Measurements from ENCODE around the gene NEU1. TPM values are rescaled to one million over a fixed set of nuclear protein-coding genes. Genes with fewer than 3 reads are reported as not detected.
A peak's percentile ranks its signal among the peaks of the same experiment; 100 is the strongest.

The NEU1 gene
- total RNA-seq, 1 experiment from 2014 or later, result 15.1 TPM

- H2AFZ ChIP-seq (ENCODE audit: low read depth, low read length, poor library complexity, severe bottlenecking), result no peak overlapping the region
- TF ChIP-seq ELF1 (IDR thresholded peaks at IDR 0.05; ENCODE audit: borderline replicate concordance, low read depth), result no peak
- TF ChIP-seq RAD21 (IDR thresholded peaks at IDR 0.05; ENCODE audit: low read depth), result no peak
- no peak for TF ChIP-seq EGR1 (IDR thresholded peaks at IDR 0.05; ENCODE audit: low read depth)
- no peak for TF ChIP-seq REST (IDR thresholded peaks at IDR 0.05; ENCODE audit: low read depth)
- ChIA-PET CTCF (no interaction called here), RAD21 (ENCODE audit: low non-redundant PET in 1 of 2, low total read pairs in 2 of 2, uncharacterized antibody in 2 of 2, unreplicated experiment in 2 of 2) (no interaction called here), POLR2A (interaction anchor here (1.0 to 4.9 kb wide), 3 partner anchors 10 to 83 kb away, joined by 3 to 19 read pairs (median 4); partner anchors contain the start of genes LSM2 and MSH5)
- H3K79me2 ChIP-seq (ENCODE audit: insufficient read depth, low read length), result no peaks in the 10 kb centered on the region
- H3K4me3 ChIP-seq (replicated peaks in 1 of 2; ENCODE audit: low read depth in 1 of 2, low read length in 2 of 2), result peak overlapping the region; percentile 58 to 65
- peak overlapping the region; percentile 91 for H3K4me2 ChIP-seq (ENCODE audit: low read length)
- H4K20me1 ChIP-seq (ENCODE audit: insufficient read depth), result no peaks in the 10 kb centered on the region
- peak overlapping the region; percentile 94 for H3K27ac ChIP-seq (ENCODE audit: low read depth, low read length)
- intact Hi-C loops (cut with micrococcal nuclease), result no loop called here
- H3K36me3 ChIP-seq (ENCODE audit: control insufficient read depth in 1 of 2, insufficient read depth in 2 of 2, low read length in 2 of 2), result no peaks in the 10 kb centered on the region
- H3K9ac ChIP-seq (ENCODE audit: low read length), result peak overlapping the region; percentile 74
- H3K9me3 ChIP-seq (ENCODE audit: control insufficient read depth in 1 of 2, insufficient read depth in 1 of 2, low read depth in 1 of 2, low read length in 2 of 2), result no peaks in the 10 kb centered on the region
- H3K9me2 ChIP-seq (ENCODE audit: insufficient read depth), result no peaks in the 10 kb centered on the region
- no peaks in the 10 kb centered on the region for H3K27me3 ChIP-seq (ENCODE audit: insufficient read depth, low read length)
- ATAC-seq (peak; percentile 34), DNase-seq (ENCODE audit: low read depth, low spot score) (no peak)
- peaks cover 63 to 73% of the 10 kb centered on the region in 2 experiments for H3K4me1 ChIP-seq (ENCODE audit: control insufficient read depth in 1 of 2, insufficient read depth in 2 of 2, low read length in 2 of 2)
- BruUV-seq (replicated peaks), result TSS peak; percentile 94
Observed at GRCh38 chr6:31822036-31822821, 40.4 kb downstream of the NEU1 start.

All from HCT116 (cell line).